ENCODE measurements around the gene SIM2.

DNA sequence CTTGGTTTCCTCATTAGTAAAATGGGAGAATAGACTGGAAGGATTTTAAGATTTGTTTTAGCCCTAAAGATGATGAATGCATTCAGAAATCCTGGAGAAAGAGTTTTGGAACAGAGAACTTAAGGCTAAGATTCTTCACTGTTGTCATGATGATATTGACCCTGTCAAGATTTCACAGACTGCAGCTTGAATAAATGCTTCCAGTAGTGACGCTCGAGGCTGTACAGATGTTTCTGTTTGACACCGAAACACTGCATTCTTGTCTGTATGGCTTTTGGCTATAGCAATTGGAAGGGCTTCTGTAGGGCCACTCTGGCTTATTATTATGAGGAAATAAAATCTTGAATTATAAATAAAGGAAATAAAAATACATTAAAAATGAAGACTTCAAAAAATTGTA is 25.7 kb downstream of the SIM2 start:
- TF ChIP-seq, protein P1, sequence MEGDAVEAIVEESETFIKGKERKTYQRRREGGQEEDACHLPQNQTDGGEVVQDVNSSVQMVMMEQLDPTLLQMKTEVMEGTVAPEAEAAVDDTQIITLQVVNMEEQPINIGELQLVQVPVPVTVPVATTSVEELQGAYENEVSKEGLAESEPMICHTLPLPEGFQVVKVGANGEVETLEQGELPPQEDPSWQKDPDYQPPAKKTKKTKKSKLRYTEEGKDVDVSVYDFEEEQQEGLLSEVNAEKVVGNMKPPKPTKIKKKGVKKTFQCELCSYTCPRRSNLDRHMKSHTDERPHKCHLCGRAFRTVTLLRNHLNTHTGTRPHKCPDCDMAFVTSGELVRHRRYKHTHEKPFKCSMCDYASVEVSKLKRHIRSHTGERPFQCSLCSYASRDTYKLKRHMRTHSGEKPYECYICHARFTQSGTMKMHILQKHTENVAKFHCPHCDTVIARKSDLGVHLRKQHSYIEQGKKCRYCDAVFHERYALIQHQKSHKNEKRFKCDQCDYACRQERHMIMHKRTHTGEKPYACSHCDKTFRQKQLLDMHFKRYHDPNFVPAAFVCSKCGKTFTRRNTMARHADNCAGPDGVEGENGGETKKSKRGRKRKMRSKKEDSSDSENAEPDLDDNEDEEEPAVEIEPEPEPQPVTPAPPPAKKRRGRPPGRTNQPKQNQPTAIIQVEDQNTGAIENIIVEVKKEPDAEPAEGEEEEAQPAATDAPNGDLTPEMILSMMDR (IDR thresholded peaks at IDR 0.05), result no peak
- no peak for TF ChIP-seq POLR2A (IDR thresholded peaks at IDR 0.05)
